ENCODE results near the gene PCDHA6. TPM values are rescaled to one million over a fixed set of nuclear protein-coding genes. Genes with fewer than 3 reads are reported as not detected.
"Not testable (repeated sequence)": the region's sequence is repeated elsewhere in the genome, so short reads cannot be mapped to it uniquely, and the experiment has no call there.

The PCDHA6 gene
- total RNA-seq, 1 experiment from 2014 or later = not detected

GRCh38 chr5:140794595-140795258, 33.0 kb upstream of the PCDHA6 start, which contains the start of gene PCDHA2:
TSS of gene PCDHA2 (plus strand) at chr5:140794852.
- ChIA-PET RAD21 (ENCODE audit: low non-redundant PET in 1 of 2, low total read pairs in 2 of 2, uncharacterized antibody in 2 of 2, unreplicated experiment in 2 of 2) (no interaction called here), POLR2A (no interaction called here), CTCF (no interaction called here)
- Histone ChIP-seq H3K27me3 (ENCODE audit: insufficient read depth, low read length) (no peaks in the 10 kb centered on the region), H3K79me2 (ENCODE audit: insufficient read depth, low read length) (no peaks in the 10 kb centered on the region), H3K27ac (ENCODE audit: low read depth, low read length) (no peak within 1 kb of the TSS), H3K4me1 (ENCODE audit: control insufficient read depth in 1 of 2, insufficient read depth in 2 of 2, low read length in 2 of 2) (no peaks in the 10 kb centered on the region), H3K4me2 (ENCODE audit: low read length) (no peak within 1 kb of the TSS), H3K9ac (ENCODE audit: low read length) (no peak within 1 kb of the TSS), H3K36me3 (ENCODE audit: control insufficient read depth in 1 of 2, insufficient read depth in 2 of 2, low read length in 2 of 2) (no peaks in the 10 kb centered on the region), H4K20me1 (ENCODE audit: insufficient read depth) (no peaks in the 10 kb centered on the region), H3K9me2 (ENCODE audit: insufficient read depth) (no peaks in the 10 kb centered on the region), H3K9me3 (ENCODE audit: control insufficient read depth in 1 of 2, insufficient read depth in 1 of 2, low read depth in 1 of 2, low read length in 2 of 2) (no peaks in the 10 kb centered on the region), H2AFZ (ENCODE audit: low read depth, low read length, poor library complexity, severe bottlenecking) (no peak within 1 kb of the TSS), H3K4me3 (replicated peaks in 1 of 2; ENCODE audit: low read depth in 1 of 2, low read length in 2 of 2) (no peak within 1 kb of the TSS)
- BruUV-seq (replicated peaks) = no TSS peak
- DNase-seq (ENCODE audit: low read depth, low spot score) (no peak), ATAC-seq (no peak)
- no peak for TF ChIP-seq POLR2A (IDR thresholded peaks at IDR 0.05; ENCODE audit: borderline replicate concordance, extremely low read depth, insufficient read depth, insufficient read length)
- TF ChIP-seq, protein P1, sequence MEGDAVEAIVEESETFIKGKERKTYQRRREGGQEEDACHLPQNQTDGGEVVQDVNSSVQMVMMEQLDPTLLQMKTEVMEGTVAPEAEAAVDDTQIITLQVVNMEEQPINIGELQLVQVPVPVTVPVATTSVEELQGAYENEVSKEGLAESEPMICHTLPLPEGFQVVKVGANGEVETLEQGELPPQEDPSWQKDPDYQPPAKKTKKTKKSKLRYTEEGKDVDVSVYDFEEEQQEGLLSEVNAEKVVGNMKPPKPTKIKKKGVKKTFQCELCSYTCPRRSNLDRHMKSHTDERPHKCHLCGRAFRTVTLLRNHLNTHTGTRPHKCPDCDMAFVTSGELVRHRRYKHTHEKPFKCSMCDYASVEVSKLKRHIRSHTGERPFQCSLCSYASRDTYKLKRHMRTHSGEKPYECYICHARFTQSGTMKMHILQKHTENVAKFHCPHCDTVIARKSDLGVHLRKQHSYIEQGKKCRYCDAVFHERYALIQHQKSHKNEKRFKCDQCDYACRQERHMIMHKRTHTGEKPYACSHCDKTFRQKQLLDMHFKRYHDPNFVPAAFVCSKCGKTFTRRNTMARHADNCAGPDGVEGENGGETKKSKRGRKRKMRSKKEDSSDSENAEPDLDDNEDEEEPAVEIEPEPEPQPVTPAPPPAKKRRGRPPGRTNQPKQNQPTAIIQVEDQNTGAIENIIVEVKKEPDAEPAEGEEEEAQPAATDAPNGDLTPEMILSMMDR (IDR thresholded peaks at IDR 0.05 in 2 of 3, conservative IDR thresholded peaks at IDR 0.05 in 1 of 3; ENCODE audit: borderline replicate concordance in 1 of 3, insufficient read depth in 1 of 3, low read depth in 2 of 3, low read length in 2 of 3) = peak in 1 of 3 experiments; percentile 17; a peak in 2 of 6 replicates
- intact Hi-C loops (cut with micrococcal nuclease) = no loop called here

- H3K9me2 ChIP-seq (ENCODE audit: insufficient read depth) = no peaks in the 10 kb centered on the region
- no peaks in the 10 kb centered on the region for H3K27me3 ChIP-seq (ENCODE audit: insufficient read depth, low read length)
- H3K4me3 ChIP-seq (replicated peaks in 1 of 2; ENCODE audit: low read depth in 1 of 2, low read length in 2 of 2) = no peak overlapping the region
- H3K9me3 ChIP-seq (ENCODE audit: control insufficient read depth in 1 of 2, insufficient read depth in 1 of 2, low read depth in 1 of 2, low read length in 2 of 2) = no peaks in the 10 kb centered on the region
- H3K36me3 ChIP-seq (ENCODE audit: control insufficient read depth in 1 of 2, insufficient read depth in 2 of 2, low read length in 2 of 2) = no peaks in the 10 kb centered on the region
- intact Hi-C loops (cut with micrococcal nuclease) = no loop called here
- DNase-seq (ENCODE audit: low read depth, low spot score) (no peak), ATAC-seq (no peak)
- TF ChIP-seq, protein P1 (IDR thresholded peaks at IDR 0.05 in 2 of 3, conservative IDR thresholded peaks at IDR 0.05 in 1 of 3; ENCODE audit: borderline replicate concordance in 1 of 3, insufficient read depth in 1 of 3, low read depth in 2 of 3, low read length in 2 of 3) = peak in 2 of 3 experiments; percentile 19 to 28; a peak in 2 of 6 replicates
- no peak for TF ChIP-seq ZFX (IDR thresholded peaks at IDR 0.05)
- RAD21 ChIA-PET (ENCODE audit: low non-redundant PET in 1 of 2, low total read pairs in 2 of 2, uncharacterized antibody in 2 of 2, unreplicated experiment in 2 of 2) = no interaction called here
- no peak overlapping the region for H3K4me2 ChIP-seq (ENCODE audit: low read length)
- CTCF ChIA-PET = no interaction called here
- no peaks in the 10 kb centered on the region for H3K4me1 ChIP-seq (ENCODE audit: control insufficient read depth in 1 of 2, insufficient read depth in 2 of 2, low read length in 2 of 2)
- BruUV-seq (replicated peaks) = no TSS peak
- H3K79me2 ChIP-seq (ENCODE audit: insufficient read depth, low read length) = no peaks in the 10 kb centered on the region
- no peak overlapping the region for H3K9ac ChIP-seq (ENCODE audit: low read length)
- POLR2A ChIA-PET = no interaction called here
- H4K20me1 ChIP-seq (ENCODE audit: insufficient read depth) = no peaks in the 10 kb centered on the region
- no peak overlapping the region for H3K27ac ChIP-seq (ENCODE audit: low read depth, low read length)
- H2AFZ ChIP-seq (ENCODE audit: low read depth, low read length, poor library complexity, severe bottlenecking) = no peak overlapping the region
These were observed 32.5 kb upstream of the PCDHA6 start for GRCh38 chr5:140795259-140795641.

GRCh38 chr5:140796072-140796717, 31.6 kb upstream of the PCDHA6 start:
- H3K27ac ChIP-seq (ENCODE audit: low read depth, low read length); H2AFZ ChIP-seq (ENCODE audit: low read depth, low read length, poor library complexity, severe bottlenecking); ATAC-seq; H4K20me1 ChIP-seq (ENCODE audit: insufficient read depth); H3K79me2 ChIP-seq (ENCODE audit: insufficient read depth, low read length); H3K9me2 ChIP-seq (ENCODE audit: insufficient read depth); BruUV-seq (replicated peaks); DNase-seq (ENCODE audit: low read depth, low spot score); H3K4me3 ChIP-seq (replicated peaks in 1 of 2; ENCODE audit: low read depth in 1 of 2, low read length in 2 of 2); H3K4me2 ChIP-seq (ENCODE audit: low read length); RAD21 ChIA-PET (ENCODE audit: low non-redundant PET in 1 of 2, low total read pairs in 2 of 2, uncharacterized antibody in 2 of 2, unreplicated experiment in 2 of 2); H3K4me1 ChIP-seq (ENCODE audit: control insufficient read depth in 1 of 2, insufficient read depth in 2 of 2, low read length in 2 of 2); intact Hi-C loops (cut with micrococcal nuclease); H3K27me3 ChIP-seq (ENCODE audit: insufficient read depth, low read length); H3K9me3 ChIP-seq (ENCODE audit: control insufficient read depth in 1 of 2, insufficient read depth in 1 of 2, low read depth in 1 of 2, low read length in 2 of 2); H3K9ac ChIP-seq (ENCODE audit: low read length); CTCF ChIA-PET; H3K36me3 ChIP-seq (ENCODE audit: control insufficient read depth in 1 of 2, insufficient read depth in 2 of 2, low read length in 2 of 2); POLR2A ChIA-PET: not testable (repeated sequence)
